GM18505 (cell line): ENCODE results near the gene OR2B2.

ENCODE experiments used
- ATAC-seq: cut with Tn5 transposase; IDR thresholded peaks from one replicate; pipeline ENCODE4 v1.9.1; 2021; ENCODE audit not compliant: unreplicated experiment
- POLR2A ChIP-seq: IDR thresholded peaks from 4 replicates; pipeline ENCODE4 v1.6.1; 2011; ENCODE audit warnings: borderline replicate concordance; ENCODE audit not compliant: insufficient read depth, insufficient read length; ENCODE audit errors: extremely low read depth

OR2B2 gene

DNA sequence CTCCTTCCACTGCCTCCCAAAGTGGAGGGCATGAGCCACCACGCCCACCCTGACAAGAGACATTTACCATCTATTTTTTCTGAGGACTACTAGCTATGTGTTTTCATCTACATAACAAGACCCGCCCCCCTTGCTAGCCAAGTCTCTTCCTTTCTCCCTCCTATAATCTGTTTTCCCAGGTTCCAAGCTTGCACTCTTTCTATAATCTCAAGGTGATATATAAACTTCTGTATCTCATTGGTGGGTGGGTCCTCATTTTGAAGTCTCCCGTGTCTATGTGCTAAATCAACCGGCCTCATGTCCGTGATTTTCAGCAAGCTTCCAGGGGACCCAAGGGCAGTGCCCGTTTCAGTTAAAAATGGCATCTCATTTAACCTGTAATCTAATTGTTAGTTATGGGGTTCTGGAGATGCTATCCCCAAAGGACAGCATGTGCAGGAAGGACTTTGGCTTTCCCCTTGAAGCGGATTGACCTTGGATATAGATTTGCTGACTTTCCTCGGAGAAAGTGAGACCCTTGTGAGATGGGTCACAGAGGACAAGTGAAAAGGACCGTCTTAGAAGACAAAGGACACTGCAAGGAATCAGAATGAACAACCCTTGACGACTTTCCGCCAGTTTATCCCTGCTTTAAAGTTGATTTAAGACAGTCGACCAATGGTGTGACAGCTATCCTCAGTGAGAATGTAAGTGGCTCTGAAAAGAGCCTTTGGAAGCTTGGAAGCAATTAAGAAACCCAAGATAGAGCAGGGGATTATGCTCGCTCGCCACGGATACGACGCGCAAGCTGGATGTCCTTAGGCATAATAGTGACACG is 22.4 kb downstream of the OR2B2 start:
- TF ChIP-seq POLR2A = no peak
- no peak for ATAC-seq

GRCh38 chr6:27889275-27889627 is 22.9 kb downstream of the OR2B2 start:
- ATAC-seq = no peak
- TF ChIP-seq POLR2A = no peak

DNA sequence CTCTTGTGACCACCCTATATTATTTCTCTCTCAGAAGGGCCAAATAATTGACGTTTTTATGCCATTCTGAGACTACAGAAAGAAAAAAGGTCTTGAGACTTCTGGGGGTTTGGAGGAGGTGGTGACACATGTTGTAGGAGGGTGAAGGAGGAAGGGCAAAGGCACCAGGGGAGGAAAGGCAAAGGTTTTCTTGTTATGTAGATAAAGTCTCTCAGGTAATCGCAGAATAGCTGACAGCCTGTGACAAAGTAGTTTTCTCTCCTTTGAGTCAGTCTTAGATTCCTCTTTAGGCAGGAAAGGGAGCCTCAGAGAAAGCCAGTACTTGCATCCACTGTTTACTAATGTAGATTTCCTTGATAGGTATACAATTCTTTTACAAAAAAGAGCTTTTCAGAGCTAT is 23.6 kb downstream of the OR2B2 start:
- TF ChIP-seq POLR2A = no peak
- no peak for ATAC-seq

DNA sequence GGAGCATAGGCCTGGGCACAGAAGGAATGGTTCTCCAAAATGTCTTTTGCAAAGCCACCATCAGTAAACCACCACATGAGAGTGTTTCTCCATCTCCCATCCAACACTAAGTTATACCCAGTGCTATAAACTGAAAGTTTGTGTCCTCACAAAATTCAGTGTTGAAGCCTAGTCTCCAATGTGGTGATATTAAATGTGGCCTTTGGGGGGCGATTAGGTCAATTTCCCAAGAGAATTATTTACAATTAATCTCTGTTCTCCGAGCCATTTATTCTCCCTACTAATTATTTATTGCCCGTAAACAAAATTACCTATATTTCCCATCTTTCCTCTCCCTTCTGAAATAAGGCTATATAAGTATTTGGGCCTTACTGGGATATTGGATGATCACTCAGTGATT is 26.1 kb downstream of the OR2B2 start:
- no peak for ATAC-seq
- no peak for TF ChIP-seq POLR2A

- ATAC-seq = no peak
- no peak for TF ChIP-seq POLR2A
Observed at GRCh38 chr6:27883136-27883535, 29.1 kb downstream of the OR2B2 start.

GRCh38 chr6:27882624-27883023 is 29.6 kb downstream of the OR2B2 start:
- no peak for TF ChIP-seq POLR2A
- no peak for ATAC-seq

GRCh38 chr6:27879837-27880236 is 32.4 kb downstream of the OR2B2 start:
- ATAC-seq = no peak
- TF ChIP-seq POLR2A = no peak

GRCh38 chr6:27874016-27874415 is 38.2 kb downstream of the OR2B2 start:
- TF ChIP-seq POLR2A = no peak
- ATAC-seq = no peak

GRCh38 chr6:27873021-27873940 is 38.9 kb downstream of the OR2B2 start:
- no peak for TF ChIP-seq POLR2A
- peak; percentile 42 for ATAC-seq

DNA sequence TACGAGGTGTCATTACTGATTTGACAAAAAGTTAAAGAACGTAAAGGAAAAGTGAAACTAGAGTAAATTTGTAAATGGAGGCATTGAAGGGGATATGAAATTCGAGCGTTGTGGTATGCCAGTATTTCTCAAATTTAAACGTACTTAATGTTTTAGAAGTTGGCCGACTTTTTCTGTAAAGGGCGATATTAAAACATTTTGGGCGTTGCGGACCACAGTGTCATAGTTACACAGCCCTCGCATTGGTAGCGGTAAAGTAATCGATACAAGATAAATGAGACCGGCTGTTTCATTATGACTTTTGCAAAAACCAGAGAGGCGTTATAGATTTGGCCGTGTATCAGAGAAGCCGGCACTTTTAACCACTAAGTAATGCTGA is 39.6 kb downstream of the OR2B2 start:
- no peak for TF ChIP-seq POLR2A
- peak; percentile 14 for ATAC-seq

DNA sequence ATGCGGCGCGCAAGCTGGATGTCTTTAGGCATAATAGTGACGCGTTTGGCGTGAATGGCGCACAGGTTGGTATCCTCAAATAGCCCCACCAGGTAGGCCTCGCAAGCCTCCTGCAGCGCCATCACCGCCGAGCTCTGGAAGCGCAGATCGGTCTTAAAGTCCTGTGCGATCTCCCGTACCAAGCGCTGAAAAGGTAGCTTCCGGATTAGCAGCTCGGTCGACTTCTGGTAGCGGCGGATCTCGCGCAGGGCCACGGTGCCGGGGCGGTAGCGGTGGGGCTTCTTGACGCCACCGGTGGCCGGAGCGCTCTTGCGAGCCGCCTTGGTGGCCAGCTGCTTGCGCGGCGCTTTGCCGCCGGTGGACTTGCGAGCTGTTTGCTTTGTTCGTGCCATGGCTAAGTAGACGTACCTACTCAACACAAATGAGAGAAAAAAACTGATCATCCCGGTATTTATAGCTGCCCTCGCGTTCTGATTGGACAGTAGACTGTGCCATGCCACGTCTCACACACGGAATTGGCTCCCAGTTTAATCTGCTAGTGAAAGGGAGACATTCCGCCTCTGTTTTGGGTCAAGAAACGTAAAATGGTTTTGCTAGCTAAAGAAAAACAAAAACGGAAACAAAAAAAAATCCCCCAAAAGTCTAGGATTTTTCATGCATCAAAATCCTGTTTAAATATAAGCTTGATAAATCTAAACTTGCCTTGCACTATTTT is 40.1 kb downstream of the OR2B2 start:
- ATAC-seq = peak; percentile 46
- TF ChIP-seq POLR2A = no peak

GRCh38 chr6:27870291-27870870 is 41.8 kb downstream of the OR2B2 start:
- TF ChIP-seq POLR2A = no peak
- ATAC-seq = no peak

- no peak for ATAC-seq
- no peak for TF ChIP-seq POLR2A
Observed at GRCh38 chr6:27868311-27868710, 43.9 kb downstream of the OR2B2 start.
